HG03432 (cell line): Measurements from ENCODE around the gene NLRP10.

Source experiments
- ATAC-seq: cut with Tn5 transposase; IDR thresholded peaks from one replicate; pipeline ENCODE4 v1.9.1; 2021; ENCODE audit warnings: mild to moderate bottlenecking, moderate library complexity; ENCODE audit not compliant: unreplicated experiment

Gene NLRP10

GRCh38 chr11:7974668-7975067 is 9.4 kb upstream of the NLRP10 start:
- no peak for ATAC-seq

- ATAC-seq = no peak
These were observed 7.8 kb upstream of the NLRP10 start for GRCh38 chr11:7973011-7973410.

- no peak for ATAC-seq
These were observed 6.6 kb upstream of the NLRP10 start for GRCh38 chr11:7971846-7972245.

GRCh38 chr11:7969756-7970646 is 4.8 kb upstream of the NLRP10 start:
- ATAC-seq = no peak

GRCh38 chr11:7968686-7969085 is 3.4 kb upstream of the NLRP10 start:
- ATAC-seq = no peak

GRCh38 chr11:7967826-7968225 is 2.6 kb upstream of the NLRP10 start:
- ATAC-seq = no peak

- ATAC-seq = no peak
These were observed 1.9 kb upstream of the NLRP10 start for GRCh38 chr11:7967097-7967496.

GRCh38 chr11:7964873-7965272 is 374 bp downstream of the NLRP10 start:
- no peak for ATAC-seq

- ATAC-seq = no peak
These were observed 986 bp downstream of the NLRP10 start for GRCh38 chr11:7964261-7964660.

- ATAC-seq = no peak
These were observed 10.1 kb downstream of the NLRP10 start for GRCh38 chr11:7955191-7955590.

GRCh38 chr11:7949934-7950333 is 15.3 kb downstream of the NLRP10 start:
- ATAC-seq = no peak

- ATAC-seq = no peak
These were observed 21.1 kb downstream of the NLRP10 start for GRCh38 chr11:7944123-7944522.

GRCh38 chr11:7941608-7942007 is 23.6 kb downstream of the NLRP10 start, which contains the start of gene OR10A3:
Gene OR10A3, minus strand, starts transcription at chr11:7941708. Its CDS starts 2,188 bp downstream, at chr11:7939520.
- no peak for ATAC-seq

- ATAC-seq = no peak
These were observed 24.1 kb downstream of the NLRP10 start for GRCh38 chr11:7941146-7941545.

GRCh38 chr11:7936615-7937014 is 28.6 kb downstream of the NLRP10 start:
- no peak for ATAC-seq

GRCh38 chr11:7931168-7931567 is 34.1 kb downstream of the NLRP10 start, which contains the start of gene OR10A6:
Gene OR10A6, minus strand, starts transcription at chr11:7931268. Its CDS starts 2,606 bp downstream, at chr11:7928662.
- ATAC-seq = no peak

GRCh38 chr11:7927635-7928034 is 37.6 kb downstream of the NLRP10 start:
- ATAC-seq = no peak

GRCh38 chr11:7924536-7924935 is 40.7 kb downstream of the NLRP10 start:
- ATAC-seq = no peak

GRCh38 chr11:7918141-7918540 is 47.1 kb downstream of the NLRP10 start:
- no peak for ATAC-seq
